ENCODE data around the gene FRMPD2.
"Not testable (repeated sequence)": the region's sequence is repeated elsewhere in the genome, so short reads cannot be mapped to it uniquely, and the experiment has no call there.

The FRMPD2 gene

DNA sequence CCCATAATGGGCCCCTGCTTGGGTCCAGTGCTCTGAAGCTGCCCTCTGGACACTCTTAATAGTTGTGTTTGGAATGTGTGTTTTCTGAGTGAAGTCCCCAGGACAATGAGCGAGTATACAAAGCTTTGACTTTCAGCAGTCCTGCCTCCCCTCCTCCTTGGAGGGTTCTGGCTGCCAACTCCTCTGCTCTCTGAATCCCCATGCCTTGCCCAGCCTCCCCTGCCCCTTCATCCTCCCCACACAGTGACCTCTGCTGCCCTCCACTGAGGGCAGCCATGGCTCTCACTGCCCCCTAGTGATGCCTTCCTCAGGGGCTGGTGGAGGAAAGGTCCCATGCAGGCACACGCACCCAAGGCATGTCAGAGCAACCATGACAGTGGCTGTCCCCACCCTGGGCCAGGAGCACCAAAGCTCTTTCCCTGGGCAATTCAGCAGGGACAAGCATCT is 40.9 kb downstream of the FRMPD2 start:
- DNase-seq (ENCODE audit: low spot score) = no peak

DNA sequence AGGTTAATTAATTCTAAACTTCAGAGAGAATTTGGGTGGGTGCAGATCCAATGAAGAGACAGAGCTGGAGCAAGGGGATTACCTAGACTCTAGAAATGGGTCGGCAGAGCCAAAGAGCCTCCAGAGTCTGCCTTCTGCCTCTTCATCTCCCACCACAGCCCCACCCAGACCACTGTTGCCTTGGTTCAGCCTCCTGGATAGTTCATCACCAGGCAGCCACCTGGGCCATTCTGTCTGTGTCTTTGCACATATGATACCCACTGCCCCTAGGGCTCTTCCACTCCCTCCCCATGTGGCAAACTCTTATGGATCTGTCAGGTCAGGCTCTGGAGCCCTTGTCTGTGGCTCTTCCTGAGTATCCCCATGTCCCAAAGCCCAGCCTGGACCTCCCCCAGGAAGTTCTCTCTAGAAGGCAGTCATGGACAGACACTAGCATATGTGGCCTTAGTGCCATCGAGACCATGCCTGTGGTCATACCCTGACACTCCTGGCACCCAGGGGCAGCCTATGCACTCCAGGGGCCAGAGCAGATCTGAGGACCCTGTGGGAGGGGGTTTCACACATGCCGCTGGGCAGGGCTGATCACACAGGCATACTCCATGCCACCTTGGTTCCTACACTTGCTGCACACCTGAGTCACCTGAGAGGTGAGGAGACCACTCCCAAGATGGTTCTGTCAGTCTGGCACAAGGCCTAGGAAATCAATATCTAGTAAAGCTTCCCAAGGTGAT is 41.6 kb downstream of the FRMPD2 start:
- no peak for DNase-seq (ENCODE audit: low spot score)

DNA sequence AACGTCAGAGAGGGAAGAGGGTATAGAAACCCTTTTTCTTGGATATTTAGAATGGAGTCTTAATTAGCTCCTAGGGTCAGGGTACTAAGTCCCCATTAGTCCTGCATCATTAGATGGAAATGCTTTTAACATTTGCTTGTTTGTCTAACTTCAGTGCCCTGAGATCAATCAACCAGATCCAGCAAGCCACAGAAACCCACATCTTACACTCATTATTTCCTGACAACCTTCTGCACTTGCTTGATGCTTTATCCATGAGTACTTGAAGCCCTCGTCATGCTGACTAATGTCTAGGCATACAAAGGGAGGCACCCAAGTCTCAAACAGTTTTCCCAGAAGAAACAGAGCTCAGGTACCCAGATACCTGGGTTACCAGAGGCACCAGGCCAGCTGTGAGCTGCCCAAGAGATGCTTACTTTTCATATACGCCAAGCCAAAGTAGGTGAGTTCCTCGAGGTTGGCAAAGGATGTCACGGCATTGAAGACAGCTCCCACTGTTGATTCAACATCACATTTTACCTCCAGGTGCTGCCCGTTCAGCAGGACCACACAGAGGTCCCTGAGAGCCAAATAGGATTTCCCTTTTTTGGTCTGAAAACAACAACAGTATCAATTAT is 42.7 kb downstream of the FRMPD2 start:
- no peak for DNase-seq (ENCODE audit: low spot score)

DNA sequence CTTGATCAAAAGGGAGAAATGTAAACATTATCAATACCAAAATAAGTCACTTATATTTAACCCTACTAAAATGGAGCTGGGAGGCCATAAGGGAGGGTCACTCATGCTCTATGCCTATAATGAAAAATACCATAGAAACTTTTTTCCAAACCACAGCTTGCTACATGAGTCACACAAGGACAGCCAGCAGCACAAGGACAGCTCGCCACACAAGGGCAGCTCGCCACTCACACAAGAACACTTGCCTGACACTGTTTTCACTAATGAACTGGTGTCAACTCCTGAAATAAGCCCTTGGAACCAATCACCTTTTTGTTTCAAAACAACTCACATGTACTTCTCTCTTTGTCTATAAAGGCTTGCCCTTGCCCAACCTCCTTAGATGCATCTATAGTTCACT is 43.3 kb downstream of the FRMPD2 start:
- DNase-seq (ENCODE audit: low spot score) = no peak

DNA sequence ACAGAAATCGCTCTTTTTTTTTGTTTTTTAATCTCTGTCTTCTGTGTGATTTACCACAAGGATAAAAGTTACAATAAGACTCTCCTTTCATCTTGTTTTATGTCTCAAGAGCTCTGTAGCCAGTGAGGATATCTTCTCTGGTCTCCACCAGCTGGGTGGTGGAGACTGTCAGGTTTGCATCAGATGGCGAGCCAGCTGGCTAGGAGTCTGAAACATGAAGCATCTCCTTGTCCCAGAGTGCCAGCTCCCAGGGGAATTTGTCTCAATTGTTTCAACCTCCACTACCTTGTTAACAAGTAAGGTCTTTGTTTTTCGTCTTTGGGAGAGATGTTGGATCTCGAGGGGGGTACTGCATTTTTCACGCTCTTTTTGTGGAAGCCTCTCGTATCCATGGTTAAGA is 47.3 kb downstream of the FRMPD2 start:
- no peak for DNase-seq (ENCODE audit: low spot score)

DNA sequence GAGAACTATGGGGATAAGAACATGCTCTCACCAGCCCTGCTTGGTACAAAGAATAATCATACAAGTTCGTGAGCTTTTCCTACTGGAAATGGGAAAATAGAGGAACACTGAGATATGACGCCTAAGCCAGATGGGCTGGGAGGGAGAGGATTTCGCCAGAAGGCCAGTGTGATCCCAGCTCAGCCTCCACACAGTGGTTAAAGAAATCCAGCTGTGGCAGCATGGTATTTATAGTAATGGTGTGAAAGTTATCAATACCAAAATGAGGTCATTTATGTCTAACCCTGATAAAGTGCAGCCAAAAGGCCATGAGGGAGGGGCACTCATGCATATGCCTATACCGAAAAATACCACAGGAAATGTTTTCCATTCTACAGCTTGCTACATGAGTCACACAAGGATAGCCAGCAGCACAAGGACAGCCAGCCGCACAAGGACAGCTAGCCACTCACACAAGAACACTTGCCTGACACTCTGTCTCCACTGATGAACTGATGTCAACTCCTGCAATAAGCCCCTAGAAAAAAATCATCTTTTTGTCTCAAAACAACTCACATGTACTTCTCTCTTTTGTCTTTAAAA is 49.4 kb downstream of the FRMPD2 start:
- DNase-seq (ENCODE audit: low spot score) = no peak

DNA sequence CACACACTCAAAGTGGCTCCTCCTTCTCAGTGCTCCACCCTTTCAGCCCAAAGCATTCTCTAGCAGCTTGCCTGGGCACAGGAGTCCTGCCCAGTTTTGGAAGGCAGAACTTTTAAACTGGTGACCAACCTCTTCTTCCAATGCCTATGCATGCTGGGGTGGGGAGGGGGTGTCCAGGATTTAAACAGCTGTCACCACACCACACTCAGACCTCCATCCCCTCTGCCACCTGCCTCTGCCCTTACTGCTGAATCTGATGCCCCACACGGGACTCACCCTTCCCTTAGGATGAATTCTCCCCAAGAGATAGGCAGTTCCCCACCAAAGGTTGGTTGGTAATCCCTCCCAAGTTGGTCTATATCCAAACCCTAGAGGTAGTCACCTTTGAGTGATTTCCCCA is 50.2 kb downstream of the FRMPD2 start:
- no peak for DNase-seq (ENCODE audit: low spot score)

DNA sequence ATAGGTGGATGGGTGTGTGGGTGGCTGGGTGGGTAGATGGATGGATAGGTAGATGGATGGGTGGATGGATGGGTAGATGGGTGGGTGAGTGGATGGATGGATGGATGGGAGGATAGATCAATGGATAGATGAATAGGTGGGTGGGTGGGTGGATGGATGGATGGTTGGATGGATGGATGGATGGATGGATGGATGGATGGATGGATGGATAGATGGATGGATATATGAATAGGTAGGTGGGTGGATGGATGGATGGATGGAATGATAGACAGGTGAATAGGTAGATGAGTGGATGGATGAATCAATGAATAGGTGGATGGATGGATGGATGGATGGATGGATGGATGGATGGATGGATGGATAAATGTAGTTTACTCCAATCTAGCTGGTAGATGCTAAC is 52.7 kb downstream of the FRMPD2 start:
- no peak for DNase-seq (ENCODE audit: low spot score)

DNA sequence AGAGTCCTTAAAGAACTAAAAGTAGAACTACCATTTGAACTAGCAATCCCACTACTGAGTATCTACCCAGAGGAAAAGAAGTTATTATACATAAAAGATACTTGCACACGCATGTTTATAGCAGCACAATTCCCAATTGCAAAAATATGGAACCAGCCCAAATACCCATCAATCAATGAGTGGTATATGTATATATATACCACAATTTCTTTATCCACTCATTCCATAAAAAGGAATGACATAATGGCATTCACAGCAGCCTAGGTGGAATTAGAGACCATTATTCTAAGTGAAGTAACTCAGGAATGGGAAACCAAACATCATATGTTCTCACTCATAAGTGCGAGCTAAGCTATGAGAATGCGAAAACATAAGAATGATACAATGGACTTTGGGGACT is 53.5 kb downstream of the FRMPD2 start:
- DNase-seq (ENCODE audit: low spot score) = not testable (repeated sequence)

DNA sequence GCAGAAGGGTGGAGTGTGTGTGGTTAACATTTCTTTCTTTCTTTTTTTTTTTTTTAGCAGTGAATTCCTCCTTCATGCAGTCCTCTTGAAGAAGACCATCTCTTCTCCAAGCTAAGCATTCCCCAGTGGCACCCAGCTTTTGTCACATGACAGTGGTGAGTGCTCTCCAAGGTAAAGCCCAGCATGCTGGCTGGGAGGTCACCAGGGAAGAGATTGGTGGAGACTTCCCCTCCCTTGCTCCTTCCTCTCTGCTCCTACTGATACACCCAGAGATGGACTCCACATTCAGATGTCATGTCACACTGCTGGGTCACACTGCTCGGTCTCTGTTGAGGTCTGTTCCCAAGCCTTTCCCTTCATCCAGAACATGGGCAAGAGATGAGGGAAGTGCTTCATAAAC is 55.3 kb downstream of the FRMPD2 start:
- DNase-seq (ENCODE audit: low spot score) = no peak

DNA sequence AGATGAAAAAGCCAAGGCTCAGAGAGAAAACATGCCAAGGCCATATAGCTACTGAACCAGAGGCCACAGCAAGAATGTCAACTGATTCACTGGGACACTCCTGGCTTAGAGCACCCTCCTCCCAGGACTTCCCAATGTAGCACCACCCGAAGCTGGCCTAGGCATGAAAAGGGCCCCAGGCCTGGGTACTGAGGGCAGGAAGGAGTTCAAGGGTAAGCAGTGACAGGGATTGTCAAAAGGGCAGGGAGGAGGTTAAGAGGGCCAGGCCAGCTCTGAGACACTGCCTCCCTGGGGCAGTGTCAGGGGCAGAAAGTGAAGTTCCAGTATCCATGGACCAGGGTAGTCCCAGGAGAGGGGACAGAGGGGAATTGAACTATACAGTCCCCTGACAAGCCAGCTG is 57.8 kb downstream of the FRMPD2 start:
- no peak for DNase-seq (ENCODE audit: low spot score)

DNA sequence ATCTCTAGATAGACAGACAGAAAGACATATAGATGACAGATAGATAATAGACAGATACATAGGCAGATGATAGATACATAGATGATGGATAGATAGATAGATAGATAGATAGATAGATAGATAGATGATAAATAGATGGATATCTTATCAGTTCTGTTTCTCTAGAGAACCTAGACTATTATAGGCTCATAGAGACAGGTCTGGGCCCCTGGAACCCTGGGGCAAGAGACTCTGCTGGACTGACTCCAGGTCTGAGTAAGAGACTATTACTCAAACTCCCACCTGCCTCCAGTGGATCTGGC is 58.3 kb downstream of the FRMPD2 start:
- DNase-seq (ENCODE audit: low spot score) = no peak

DNA sequence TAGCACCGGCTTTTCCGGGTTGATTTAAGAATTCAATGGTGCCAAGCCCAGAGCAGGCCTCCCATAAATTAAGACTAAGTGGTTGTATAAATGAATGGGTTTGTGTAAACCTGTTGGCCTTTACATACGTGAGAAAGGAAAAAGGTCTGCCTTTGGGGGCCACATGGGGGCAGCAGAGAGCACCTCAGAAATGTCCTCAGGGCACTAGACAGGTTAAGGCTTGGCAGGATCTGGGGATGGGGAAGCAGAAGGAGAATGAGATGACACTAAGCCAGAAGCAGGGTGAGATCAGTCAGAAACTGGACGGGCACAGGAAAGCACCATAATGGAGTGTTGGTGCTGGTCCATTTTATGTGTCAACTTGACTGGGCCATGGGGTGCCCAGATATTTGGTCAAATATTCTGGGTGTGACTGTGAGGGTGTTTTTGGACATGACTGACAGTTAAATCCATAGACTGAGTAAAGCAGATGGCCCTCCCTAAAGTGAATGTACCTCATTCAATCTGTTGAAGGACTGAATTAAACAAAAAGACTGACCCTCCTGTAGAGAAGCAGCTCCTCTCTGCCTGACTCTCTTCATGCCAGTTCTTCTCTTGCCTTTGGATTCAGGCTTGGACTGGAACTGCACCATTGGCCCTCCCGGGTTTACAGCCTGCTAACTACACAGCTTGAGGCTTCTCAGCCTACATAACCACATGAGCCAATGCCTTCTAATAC is 58.9 kb downstream of the FRMPD2 start:
- peak; percentile 69 for DNase-seq (ENCODE audit: low spot score)

DNA sequence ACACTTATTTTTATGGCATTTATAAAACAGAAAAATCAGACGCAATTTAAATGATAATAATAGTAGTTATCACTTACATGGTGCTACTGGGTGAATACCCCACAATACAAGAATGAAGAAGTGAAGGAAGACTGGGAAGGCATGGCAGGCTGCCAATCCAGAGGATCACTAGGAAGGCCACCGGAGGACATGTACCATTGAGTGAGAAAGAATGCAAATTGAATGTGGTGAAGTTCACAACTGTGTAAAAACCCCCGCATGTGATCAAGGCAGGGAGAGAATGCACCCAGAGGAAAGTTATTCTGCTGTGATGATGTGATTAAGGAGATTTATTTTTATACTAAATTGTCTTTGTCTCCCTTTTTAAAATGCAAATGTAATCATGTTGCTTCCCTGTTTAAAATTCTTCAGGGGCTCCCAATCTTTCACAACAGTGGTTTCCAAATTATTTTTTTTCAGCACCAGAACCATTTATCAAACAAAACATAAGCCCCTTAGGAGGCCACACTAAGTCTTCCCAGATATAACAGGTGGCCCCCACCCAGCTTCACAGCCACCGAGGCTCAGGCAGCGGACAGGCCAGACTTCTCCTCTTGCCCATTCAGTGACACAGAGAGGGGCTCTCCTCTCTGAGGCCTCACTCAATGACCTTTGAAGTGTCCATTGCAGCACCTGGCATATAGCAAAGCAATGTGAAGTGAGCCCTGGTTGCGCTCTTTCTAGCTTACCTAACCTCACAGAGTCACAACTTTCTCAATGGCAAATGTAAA is 59.6 kb downstream of the FRMPD2 start:
- no peak for DNase-seq (ENCODE audit: low spot score)

DNA sequence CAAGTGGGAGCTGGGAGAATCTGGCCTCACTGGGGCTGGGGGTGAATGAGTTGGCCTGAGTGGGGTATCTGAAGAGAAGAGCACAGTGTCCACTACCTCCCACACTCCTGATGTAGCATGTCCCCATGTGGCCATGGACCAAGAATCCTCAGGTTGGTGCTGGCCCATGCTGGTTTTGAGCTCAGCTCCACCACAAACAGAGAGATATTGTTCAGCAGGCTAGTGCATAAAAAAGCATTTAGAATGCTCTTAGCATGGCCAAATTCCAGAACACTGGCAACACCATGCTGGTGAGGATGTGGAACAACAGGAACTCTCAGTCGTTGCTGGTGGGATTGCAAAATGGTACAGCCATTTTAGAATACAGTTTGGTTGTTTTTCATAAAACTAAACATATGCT is 61.4 kb downstream of the FRMPD2 start:
- DNase-seq (ENCODE audit: low spot score) = no peak

DNA sequence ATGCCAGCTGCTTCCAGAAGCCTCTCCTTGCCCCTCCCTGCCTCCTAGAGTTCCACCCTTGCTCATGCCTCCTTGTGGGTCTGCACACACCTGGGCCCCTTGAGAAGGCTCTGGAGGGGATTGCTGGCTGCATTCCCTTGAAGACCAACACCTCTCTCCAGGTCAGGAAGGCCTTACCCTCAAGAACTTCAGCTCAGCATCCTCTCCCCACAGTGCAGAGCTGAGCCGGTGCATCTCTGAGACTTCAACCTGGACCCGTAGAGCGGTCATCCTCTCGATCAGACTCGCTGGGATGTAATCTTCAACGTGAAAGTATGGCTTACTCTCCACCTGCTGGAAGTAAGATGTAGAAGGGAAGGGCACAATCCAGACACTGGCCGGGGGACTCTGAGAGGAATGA is 62.7 kb downstream of the FRMPD2 start:
- no peak for DNase-seq (ENCODE audit: low spot score)

DNA sequence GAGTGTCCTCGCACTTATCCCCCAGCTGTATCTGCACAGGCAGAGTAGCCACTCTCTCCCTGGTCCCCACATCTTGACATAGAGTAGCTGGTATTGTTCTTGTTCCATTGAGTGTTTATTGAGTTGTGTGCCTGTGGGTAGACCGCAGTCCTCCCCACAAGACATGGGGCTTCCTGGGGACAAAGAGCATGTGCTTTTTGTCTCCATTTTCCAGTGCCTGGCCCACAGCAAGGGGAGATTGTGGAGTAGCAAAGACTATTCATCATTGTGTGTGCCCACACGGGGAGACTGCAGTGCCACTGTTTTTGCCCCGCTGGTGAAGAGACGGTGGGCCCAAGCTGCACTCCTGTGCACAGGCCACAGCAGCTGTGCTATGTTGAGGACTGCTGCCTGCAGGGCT is 63.5 kb downstream of the FRMPD2 start:
- DNase-seq (ENCODE audit: low spot score) = no peak

DNA sequence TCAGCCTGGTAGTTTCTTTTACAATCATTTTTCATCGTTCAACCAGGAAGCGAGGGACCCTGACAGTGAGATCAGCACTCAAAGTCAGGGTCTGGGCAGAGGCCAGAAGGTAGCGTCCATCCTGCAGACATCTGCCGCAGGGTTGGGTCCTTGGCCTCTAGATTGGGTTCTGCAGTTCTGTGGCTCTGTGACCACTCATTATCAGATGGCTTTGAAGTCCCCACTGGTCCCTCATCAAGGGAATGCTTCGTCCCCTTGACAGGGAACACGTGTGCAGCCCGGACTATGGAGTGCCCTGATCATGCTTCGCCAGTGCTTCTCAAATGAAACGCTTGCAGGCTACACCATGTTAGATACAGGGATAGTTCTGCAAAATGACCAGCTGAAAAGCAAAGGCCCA is 64.1 kb downstream of the FRMPD2 start:
- DNase-seq (ENCODE audit: low spot score) = no peak

DNA sequence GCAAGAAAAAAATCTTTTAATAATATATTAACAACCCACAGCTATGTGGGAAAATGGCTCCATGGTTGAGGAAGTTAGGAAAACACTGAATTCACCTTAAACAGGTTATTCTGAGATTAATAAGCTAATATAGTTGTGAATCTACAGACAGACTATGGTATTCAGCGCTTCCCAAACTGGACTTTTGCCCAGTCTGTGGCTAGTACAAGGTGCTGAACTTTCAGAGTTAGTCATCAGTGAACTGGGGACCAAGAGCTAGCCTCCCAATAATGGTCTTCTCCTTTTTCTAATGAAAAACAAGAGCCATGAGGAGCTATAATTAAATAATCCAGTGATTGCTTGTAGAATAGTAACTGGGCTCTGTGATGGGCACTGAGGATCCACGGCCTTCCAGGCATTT is 65.3 kb downstream of the FRMPD2 start:
- DNase-seq (ENCODE audit: low spot score) = no peak

DNA sequence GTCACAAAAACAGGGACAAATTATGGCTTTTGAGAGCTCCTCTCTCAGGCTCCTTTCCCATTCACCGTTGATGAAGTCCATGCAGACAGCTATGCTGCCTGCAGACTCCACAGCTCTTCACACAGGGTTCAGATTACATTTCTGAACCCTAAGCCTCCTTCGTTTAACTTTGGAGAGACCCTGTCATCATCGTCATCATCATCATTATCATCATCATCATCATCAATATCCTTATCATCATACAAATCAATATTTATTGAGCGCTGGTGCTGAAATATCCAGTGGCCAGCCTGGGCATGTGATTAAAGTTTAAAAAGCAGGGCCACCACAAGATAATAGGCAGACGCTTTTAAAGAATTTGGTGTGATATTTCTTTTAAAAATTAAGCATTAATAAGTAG is 66.6 kb downstream of the FRMPD2 start:
- no peak for DNase-seq (ENCODE audit: low spot score)

DNA sequence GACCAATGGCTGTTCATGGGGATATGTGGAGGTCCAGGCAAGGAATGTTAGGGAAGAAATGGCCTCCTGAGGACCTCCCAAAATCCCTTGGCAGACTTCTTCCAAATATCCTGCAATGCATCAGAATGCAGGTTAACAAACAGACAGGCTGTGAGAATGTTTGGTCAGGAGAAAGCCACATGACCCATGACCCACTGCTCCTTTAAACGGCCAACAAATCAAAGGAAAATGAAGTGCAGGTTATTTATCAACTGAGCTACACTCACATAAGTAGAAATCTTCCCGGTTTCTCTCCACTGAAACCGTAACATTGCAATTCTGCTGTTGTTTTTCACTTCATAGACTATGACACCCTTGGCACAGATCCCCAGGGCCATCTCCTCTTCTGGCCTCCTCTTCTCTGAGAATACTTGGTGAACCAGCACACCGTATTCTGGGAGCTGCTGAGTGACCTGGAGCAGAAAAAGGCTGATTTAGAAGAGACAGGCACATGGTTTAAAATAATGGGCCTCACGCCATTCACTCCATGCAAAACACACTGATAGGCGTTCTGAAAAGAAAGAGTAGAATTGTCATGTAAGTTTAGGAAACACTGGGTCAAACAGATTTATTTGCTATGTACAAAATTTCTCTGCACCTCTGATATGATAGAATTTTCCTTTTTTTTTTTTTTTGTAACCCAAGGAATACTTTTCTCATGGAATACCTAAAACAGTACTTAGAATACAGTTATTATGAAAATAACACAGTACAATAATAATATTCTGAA is 67.8 kb downstream of the FRMPD2 start:
- no peak for DNase-seq (ENCODE audit: low spot score)

DNA sequence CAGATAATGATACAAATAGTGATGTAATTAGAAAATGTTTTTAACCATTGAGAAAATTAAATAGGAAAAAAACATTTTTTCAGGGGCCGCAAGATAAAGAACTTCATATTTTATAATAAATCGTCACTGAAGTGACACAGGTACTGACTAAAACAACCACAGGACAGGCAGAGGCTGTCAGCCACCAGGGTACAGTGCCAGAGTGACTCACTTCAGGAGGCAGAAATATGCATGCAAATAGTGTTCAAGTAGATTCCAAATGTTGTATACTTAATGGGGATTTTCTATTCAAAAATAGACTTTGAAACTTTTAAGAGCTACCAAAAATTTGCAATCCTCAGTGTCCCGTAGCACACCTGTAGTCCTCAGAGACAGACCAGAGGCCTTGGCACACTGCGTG is 68.6 kb downstream of the FRMPD2 start:
- no peak for DNase-seq (ENCODE audit: low spot score)

Data from LoVo (cell line).